HTERT RPE-1 (cell line): ENCODE data around the gene NXNL1.
"Not testable (repeated sequence)": the region's sequence is repeated elsewhere in the genome, so short reads cannot be mapped to it uniquely, and the experiment has no call there.

Source experiments
- in situ Hi-C: fragments of 300-500 bp; cut with MboI; formaldehyde crosslinking; loops from 4 replicates; pipeline ENCODE4 v1.14.3; 2020; ENCODE audit warnings: low sequenced_read_pairs

NXNL1 gene

DNA sequence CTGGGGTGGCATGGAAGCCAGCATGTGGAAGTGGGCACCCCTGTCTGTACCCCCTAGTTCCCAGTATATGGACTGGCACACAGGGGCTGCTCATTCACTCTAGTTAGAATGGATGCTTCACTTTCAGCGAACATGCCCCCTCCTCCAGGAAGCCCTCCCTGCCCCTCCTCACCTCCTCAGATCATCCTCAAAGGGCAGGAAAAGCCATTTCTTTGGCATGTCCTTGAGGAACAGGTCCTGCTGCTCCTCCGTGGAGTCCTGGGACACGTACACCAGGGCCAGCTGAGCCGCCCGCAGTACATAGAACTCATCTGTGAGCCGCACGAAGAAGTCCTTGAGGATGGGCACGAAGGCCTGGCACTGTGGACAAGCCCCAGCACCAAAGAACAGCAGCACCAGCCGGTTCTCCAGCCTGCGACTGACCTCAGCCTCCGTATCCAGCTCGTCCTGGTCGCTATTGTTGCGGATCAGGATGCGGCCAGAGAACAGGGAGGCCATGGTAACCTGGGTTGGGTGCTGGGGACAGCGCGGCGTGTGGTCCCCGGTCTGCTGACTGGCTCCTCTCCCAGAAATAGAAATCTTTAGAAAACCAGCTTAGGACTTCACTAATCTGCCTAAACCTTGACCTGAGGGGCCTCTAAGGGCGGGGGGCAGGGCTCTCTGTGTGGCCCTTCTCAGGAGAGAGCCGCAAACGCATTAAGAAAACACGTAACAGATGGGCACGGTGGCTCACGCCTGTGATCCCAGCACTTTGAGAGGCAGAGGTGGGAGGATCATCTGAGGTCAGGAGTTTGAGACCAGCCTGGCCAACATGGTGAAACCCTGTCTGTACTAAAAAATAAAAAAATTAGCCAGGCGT lies at the start of gene NXNL1:
Gene NXNL1 (minus strand): TSS at position 555 of the 859 bp plus-strand sequence. CDS start 57 bp downstream, at position 498.
- in situ Hi-C loops: no loop called here

DNA sequence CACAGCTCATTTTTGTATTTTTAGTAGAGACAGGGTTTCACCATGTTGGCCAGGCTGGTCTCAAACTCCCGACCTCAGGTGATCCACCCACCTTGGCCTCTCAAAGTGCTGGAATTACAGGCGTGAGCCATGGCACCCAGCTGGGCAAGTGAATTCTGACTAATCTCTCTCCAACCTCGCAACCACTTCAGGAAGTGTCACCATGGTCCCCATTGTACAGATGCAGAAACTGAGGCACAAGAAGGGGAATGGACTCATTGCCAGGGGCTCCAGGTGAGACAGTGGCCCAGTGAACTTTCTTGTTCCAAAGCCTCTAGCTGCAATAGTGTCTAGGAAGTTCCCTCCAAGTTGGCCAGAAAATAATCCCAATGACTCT lies 47.8 kb upstream of the NXNL1 start:
- in situ Hi-C loops: not testable (repeated sequence)

GRCh38 chr19:17506745-17507144 lies 46.0 kb upstream of the NXNL1 start:
- in situ Hi-C loops: no loop called here

DNA sequence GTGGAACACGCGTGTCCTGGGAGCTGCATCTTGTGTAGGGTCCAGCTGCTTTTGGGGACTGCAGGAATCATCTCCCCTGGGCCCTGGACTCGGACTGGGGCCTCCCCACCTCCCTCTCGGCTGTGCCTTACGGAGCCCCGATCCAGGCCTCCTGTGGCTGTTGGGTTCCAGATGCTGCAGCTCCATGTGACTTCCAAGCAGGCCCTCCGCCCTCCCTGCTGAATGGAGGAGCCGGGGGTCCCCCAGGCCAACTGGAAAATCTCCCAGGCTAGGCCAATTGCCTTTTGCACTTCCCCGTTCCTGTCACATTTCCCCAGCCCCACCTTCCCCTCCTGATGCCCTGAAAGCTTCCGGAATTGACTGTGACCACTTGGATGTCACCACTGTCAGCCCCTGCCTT lies 44.5 kb upstream of the NXNL1 start:
- in situ Hi-C loops: no loop called here

DNA sequence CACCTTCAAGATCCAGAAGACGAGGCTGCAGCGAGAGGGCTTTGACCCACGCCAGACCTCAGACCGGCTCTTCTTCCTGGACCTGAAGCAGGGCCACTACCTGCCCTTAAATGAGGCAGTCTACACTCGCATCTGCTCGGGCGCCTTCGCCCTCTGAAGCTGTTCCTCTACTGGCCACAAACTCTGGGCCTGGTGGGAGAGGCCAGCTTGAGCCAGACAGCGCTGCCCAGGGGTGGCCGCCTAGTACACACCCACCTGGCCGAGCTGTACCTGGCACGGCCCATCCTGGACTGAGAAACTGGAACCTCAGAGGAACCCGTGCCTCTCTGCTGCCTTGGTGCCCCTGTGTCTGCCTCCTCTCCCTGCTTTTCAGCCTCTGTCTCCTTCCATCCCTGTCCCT lies 43.7 kb upstream of the NXNL1 start:
- in situ Hi-C loops: no loop called here

- in situ Hi-C loops: no loop called here
These were observed 43.3 kb upstream of the NXNL1 start for GRCh38 chr19:17504030-17504429.

DNA sequence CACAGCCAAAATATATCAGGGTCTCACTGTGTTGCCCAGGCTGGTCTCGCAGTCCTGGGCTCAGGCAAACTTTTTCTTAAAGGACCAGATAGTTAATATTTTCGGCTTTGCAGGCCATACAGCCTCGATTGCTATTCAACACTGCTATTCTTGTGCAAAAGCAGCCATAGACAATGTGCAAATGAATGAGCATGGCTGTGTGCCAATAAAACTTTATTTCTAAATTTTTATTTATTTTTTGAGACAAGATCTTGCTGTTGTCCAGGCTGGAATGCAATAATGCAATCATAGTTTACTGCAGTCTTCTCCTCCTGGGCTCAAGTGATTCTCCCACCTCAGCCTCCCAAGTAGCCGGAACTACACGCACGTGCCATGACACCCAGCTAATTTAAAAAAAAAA lies 42.5 kb upstream of the NXNL1 start:
- in situ Hi-C loops: no loop called here

DNA sequence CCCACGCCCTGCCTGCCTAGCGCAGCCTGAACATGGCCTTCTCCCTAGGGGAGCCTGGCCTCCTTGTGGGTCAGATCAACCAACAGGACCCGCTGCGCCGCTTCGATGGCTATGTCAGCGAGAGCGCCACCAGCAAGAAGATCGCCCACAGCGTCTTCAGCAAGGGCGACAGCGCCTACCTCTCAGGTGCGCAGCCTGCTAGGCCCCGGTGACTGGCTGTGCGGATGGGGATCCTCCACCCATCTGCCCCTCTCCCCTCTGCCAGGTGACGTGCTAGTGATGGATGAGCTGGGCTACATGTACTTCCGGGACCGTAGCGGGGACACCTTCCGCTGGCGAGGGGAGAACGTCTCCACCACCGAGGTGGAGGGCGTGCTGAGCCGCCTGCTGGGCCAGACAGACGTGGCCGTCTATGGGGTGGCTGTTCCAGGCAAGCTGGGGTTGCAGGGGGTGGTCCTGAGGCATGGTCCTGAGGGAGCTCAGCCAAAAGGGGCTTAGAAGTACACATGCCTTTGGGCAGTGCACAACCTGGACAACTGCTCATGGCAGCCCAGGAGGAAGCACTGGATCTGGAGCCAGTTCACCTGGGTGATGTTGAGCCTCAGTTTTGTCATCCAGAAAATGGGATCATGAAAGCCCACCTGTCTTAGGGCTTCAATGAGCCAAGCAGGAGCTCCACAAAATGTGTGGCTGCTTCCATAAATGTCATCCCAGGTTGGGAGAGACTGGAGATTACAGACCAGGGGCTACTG lies 39.9 kb upstream of the NXNL1 start:
- in situ Hi-C loops: no loop called here

DNA sequence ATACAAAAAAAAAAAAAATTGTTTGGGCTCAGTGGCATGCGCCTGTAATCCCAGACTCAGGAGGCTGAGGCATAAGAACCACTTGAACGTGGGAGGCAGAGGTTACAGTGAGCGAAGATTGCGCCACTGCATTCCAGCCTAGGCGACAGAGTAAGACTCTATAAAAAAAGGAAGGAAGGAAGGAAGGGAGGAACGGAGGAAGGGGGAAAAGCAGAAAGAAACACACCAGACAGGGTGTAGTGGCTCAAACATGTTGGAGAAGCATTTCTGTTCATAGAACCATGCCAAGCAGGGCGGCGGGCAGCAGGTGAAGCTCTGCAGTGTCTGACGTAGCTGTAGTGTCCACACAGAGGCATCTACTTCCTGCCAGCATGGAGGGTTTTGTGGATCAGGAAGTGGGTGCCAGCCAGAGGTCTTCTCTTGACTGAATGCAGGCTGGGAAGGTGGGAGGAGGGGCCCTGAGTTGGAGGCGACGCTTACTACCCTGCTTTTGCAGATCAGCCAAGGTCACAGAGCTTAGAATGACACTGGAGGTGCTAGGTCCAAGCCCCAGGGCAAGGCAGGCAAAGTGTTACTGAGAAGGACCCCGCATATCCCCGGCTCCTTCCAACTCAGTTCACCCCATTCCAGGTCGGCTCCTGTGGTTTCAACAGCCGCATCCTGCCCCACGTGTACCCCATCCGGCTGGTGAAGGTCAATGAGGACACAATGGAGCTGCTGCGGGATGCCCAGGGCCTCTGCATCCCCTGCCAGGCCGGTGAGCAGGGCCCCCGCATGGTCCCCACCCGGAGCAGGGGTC lies 39.1 kb upstream of the NXNL1 start:
- in situ Hi-C loops: no loop called here

- in situ Hi-C loops: not testable (repeated sequence)
These were observed 38.3 kb upstream of the NXNL1 start for GRCh38 chr19:17499025-17499424.

- in situ Hi-C loops: no loop called here
These were observed 36.5 kb upstream of the NXNL1 start for GRCh38 chr19:17497149-17497798.

DNA sequence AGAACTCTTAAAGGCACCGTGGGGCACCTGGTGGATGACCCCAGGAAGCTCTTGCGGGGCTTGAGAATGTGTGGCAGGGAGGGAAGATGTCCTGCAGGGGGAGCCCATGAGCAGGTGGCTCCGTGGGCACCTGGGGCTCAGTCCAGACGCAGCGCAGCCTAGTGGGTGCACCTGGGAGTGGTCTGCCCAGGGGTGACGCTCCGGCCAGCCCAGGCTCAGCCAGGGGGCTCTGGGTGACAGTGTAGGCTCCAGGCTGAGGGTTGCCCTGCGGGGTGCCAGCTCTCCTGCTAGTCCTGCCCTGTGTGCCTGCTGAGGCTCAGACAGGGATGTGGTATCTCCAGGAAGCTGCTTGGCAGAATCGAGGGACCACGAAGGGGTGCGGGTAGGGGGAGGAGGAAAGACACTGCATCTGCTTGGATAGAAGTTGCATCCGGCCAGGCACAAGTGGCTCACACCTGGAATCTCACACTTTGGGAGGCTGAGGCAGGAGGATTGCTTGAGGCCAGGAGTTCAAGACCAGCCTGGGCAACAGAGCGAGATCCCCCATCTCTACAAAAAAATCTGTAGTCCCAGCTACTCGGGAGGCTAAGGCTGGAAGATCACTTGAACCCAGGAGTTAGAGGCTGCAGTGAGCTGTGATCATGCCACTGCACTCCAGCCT lies 35.7 kb upstream of the NXNL1 start:
- in situ Hi-C loops: no loop called here

DNA sequence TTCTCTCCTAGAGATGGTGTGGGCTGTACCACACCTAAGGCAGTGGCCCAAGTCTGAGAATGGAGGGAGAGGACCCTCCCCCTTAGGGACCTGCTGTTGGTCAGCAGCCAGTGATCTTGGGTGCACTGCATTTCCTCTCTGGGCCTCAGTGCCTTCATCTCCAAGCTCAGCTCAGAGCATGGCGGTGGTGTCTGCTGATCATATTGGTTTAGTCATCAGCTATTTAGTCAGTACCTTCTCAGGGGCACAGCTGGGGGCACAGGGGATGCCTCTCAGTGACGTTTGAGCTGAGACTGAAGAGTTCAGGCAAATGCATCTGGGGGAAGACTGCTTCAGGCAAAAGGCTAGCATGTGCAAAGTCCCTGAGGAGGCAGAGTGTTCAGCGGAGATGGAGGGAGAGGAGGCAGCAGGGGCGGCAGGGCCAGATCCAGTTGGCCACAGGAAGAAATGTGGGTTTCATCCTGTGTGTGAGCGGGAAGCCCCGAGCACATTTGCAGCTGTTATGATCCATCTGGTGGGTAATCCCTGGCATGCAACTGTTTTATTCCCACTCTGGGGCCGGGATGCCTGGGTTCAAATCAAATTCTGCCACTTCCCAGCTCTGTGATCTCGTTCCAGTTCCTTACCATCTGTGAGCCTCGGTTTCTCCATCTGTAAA lies 35.0 kb upstream of the NXNL1 start:
- in situ Hi-C loops: no loop called here

- in situ Hi-C loops: no loop called here
These were observed 30.6 kb upstream of the NXNL1 start for GRCh38 chr19:17491287-17491686.

- in situ Hi-C loops: no loop called here
These were observed 29.7 kb upstream of the NXNL1 start for GRCh38 chr19:17490411-17490810.

DNA sequence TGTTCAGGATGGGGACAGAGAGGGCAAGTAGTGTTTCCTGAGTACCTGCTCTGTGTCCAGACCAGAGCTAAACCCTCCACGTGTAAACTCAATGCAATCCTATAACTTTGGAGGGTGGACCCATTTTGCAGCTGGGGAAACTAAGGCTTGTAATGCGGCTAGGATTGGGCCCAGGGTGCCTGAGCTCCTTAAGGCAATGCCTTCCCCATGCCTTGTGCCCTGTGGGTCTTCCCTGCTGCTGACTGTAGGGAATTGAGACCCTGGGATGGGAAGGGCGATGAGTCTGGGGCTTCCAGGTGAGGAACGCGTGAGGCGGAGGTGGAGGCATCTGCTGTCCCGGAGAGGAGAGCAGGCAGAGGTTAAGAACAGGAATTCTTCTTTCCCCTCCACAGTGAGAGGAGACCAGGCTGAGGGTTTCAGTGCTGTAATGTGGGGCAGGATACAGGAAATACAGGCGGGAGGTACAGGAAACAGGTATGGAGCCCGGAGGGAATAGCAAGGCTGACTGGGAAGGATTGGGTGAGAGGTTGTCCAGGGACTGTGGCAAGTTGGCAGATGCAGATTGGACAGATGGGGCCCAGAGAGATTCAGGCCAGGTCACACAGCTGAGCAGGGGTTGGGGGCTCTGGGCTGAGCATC lies 28.8 kb upstream of the NXNL1 start:
- in situ Hi-C loops: no loop called here

- in situ Hi-C loops: no loop called here
These were observed 28.1 kb upstream of the NXNL1 start for GRCh38 chr19:17488593-17489391.

DNA sequence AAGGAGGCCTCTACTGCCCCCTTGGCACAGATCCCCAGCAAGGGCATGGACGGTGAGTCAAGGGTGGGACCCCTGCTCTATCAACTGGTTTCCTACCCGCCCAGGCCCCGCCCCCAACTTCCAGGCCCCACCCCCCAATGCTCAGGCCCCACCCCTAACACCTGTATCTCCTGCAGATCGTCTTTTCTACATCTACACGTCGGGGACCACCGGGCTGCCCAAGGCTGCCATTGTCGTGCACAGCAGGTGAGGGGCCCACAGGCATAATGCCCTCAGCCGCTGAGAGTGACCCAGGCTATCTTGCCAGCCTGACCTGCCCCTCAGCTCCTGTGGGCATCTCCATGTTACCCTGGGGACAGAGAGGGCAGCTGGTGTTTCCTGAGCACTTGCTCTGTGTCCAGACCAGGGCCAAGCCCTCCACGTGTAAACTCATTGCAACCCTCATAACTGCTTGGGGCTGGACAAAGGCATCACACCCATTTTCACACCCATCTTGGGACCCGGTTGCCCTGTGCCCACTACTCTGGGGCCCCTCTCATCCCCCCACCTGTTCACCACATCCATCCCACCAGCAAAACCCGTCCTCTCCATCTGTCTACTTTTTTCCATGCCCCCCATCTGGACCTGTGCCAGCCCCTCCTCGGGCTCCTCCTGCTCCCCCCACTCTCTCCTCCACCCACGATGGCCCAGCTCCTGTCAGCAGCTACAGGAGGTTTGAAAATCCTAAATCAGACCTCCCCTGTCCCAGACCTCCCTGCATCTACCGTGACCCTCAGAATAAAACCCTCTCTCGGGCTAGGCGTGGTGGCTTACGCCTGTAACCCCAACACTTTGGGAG lies 26.8 kb upstream of the NXNL1 start:
- in situ Hi-C loops: no loop called here
